ENCODE results near the gene RSAD1. TPM values are rescaled to one million over a fixed set of nuclear protein-coding genes. Genes with fewer than 3 reads are reported as not detected.

Gene RSAD1
- total RNA-seq, 1 donor from 2014 or later, result 34.4 TPM

- H3K27ac Mint-ChIP-seq, result no peak overlapping the region
- peaks cover 14% of the 10 kb centered on the region for H3K27me3 Mint-ChIP-seq
- H3K4me3 Mint-ChIP-seq (ENCODE audit: low read depth), result no peak overlapping the region
- no peak for DNase-seq (ENCODE audit: low spot score, unreplicated experiment)
- no peaks in the 10 kb centered on the region for H3K9me3 Mint-ChIP-seq (ENCODE audit: low read depth)
- H3K36me3 Mint-ChIP-seq (ENCODE audit: insufficient read depth), result no peaks in the 10 kb centered on the region
- H3K4me1 Mint-ChIP-seq (ENCODE audit: low read depth), result peaks cover 16% of the 10 kb centered on the region
- no peak for TF ChIP-seq CTCF (IDR thresholded peaks at IDR 0.05; ENCODE audit: unreplicated experiment)
These were observed 35.7 kb downstream of the RSAD1 start for GRCh38 chr17:50514388-50514787.

- no peak overlapping the region for H3K27ac Mint-ChIP-seq
- no peak for DNase-seq (ENCODE audit: low spot score, unreplicated experiment)
These were observed 36.5 kb downstream of the RSAD1 start for GRCh38 chr17:50514936-50515702.

GRCh38 chr17:50517011-50517410 is 38.4 kb downstream of the RSAD1 start:
- no peak overlapping the region for H3K4me3 Mint-ChIP-seq (ENCODE audit: low read depth)
- no peak for DNase-seq (ENCODE audit: low spot score, unreplicated experiment)
- peaks cover 2% of the 10 kb centered on the region for H3K4me1 Mint-ChIP-seq (ENCODE audit: low read depth)
- H3K27ac Mint-ChIP-seq, result no peak overlapping the region
- no peaks in the 10 kb centered on the region for H3K36me3 Mint-ChIP-seq (ENCODE audit: insufficient read depth)
- peaks cover 8% of the 10 kb centered on the region for H3K27me3 Mint-ChIP-seq
- TF ChIP-seq CTCF (IDR thresholded peaks at IDR 0.05; ENCODE audit: unreplicated experiment), result no peak
- H3K9me3 Mint-ChIP-seq (ENCODE audit: low read depth), result no peaks in the 10 kb centered on the region

More at GRCh38 chr17:50514936-50515702, 36.5 kb downstream of the RSAD1 start:
- H3K36me3 Mint-ChIP-seq (ENCODE audit: insufficient read depth), result no peaks in the 10 kb centered on the region
- TF ChIP-seq CTCF (IDR thresholded peaks at IDR 0.05; ENCODE audit: unreplicated experiment), result no peak
- no peak overlapping the region for H3K4me3 Mint-ChIP-seq (ENCODE audit: low read depth)
- H3K9me3 Mint-ChIP-seq (ENCODE audit: low read depth), result no peaks in the 10 kb centered on the region
- H3K4me1 Mint-ChIP-seq (ENCODE audit: low read depth), result peaks cover 12% of the 10 kb centered on the region
- peaks cover 14% of the 10 kb centered on the region for H3K27me3 Mint-ChIP-seq

GRCh38 chr17:50517504-50518383 is 39.1 kb downstream of the RSAD1 start:
- TF ChIP-seq CTCF (IDR thresholded peaks at IDR 0.05; ENCODE audit: unreplicated experiment), result no peak
- Mint-ChIP-seq H3K36me3 (ENCODE audit: insufficient read depth) (no peaks in the 10 kb centered on the region), H3K27ac (no peak overlapping the region), H3K27me3 (peaks cover 8% of the 10 kb centered on the region), H3K4me1 (ENCODE audit: low read depth) (peaks cover 4% of the 10 kb centered on the region), H3K9me3 (ENCODE audit: low read depth) (no peaks in the 10 kb centered on the region), H3K4me3 (ENCODE audit: low read depth) (no peak overlapping the region)
- no peak for DNase-seq (ENCODE audit: low spot score, unreplicated experiment)

GRCh38 chr17:50518384-50519023 is 39.8 kb downstream of the RSAD1 start:
- no peaks in the 10 kb centered on the region for H3K36me3 Mint-ChIP-seq (ENCODE audit: insufficient read depth)
- no peak for TF ChIP-seq CTCF (IDR thresholded peaks at IDR 0.05; ENCODE audit: unreplicated experiment)
- peak overlapping the region; percentile 64 for H3K27ac Mint-ChIP-seq
- peaks cover 8% of the 10 kb centered on the region for H3K27me3 Mint-ChIP-seq
- H3K4me3 Mint-ChIP-seq (ENCODE audit: low read depth), result no peak overlapping the region
- peaks cover 5% of the 10 kb centered on the region for H3K4me1 Mint-ChIP-seq (ENCODE audit: low read depth)
- no peaks in the 10 kb centered on the region for H3K9me3 Mint-ChIP-seq (ENCODE audit: low read depth)
- no peak for DNase-seq (ENCODE audit: low spot score, unreplicated experiment)

All from progenitor cell of endocrine pancreas (in vitro differentiated cells).